ENCODE measurements around the gene EMILIN2.

Gene EMILIN2

DNA sequence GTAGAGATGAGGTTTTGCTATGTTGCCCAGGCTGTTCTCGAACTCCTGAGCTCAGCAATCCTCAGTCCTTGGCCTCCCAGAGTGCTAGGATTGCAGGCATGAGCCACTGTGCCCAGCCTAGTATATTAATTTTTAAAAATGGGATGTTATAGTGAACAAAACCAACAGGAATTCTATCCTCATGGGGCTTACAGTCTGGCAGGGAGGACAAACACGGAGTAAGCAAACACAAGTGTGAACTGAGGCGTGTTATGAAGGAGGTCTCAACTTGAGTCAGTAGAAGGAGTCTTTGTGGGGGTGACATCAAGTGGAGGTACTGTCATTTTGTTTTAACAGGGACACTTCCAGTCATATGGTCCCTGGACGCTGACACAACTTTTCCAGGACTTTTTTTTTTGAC is 33.1 kb downstream of the EMILIN2 start:
- FAIRE-seq, result no peak

DNA sequence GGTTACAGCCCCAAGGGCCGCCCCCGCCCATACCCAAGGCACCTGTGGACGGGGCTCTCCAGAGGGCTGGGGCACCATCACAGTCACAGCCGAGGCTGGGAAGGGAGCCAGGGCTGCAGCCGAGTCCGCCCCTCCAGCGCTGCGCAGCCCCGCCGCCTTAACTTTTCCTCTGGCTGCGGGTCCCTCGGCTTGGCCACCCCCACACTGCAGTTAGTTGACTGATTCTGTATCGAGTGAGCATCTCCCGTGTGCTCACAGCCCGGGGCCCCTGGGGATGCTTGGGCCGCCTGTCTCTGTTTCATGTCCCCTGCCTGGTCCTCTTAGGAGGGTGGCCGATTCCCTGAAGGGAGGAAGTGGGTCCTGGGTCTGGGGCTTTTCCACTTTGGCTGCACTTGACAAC is 33.7 kb downstream of the EMILIN2 start:
- FAIRE-seq, result no peak

DNA sequence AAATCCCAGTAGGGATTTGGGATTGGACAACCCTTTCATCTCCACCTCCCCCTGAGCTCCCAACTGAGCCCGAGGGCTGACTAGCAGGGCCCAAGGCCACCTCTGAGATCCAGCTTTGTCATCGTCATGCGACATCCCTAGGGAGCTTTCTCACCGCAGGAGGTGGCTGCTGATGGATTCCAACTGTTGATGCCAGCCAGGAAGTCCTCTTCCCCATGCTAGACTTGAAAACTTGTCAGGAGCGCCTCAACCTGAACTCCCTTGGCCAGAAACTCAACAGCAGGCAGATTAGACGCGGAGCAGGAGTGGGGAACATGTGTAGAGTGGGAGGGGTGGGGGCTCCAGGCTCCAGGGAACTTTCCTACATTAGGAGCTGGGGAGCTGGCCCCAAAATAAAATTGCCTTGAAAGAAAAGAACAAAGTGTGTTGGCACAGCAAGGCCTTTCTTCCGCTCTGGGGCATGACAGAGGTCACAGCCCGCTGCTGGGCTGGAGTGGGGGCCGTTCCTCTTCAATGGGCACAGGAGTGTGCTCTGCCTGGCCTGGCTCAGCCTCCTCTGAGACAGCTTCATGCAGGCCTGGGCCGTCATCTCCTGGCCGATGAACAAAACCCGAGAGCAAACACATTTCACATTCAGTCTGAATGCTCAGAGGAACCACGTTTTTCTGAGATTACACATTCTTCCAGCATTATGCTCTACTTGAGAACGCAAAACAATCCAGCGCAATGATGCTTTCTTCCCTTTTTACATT is 34.5 kb downstream of the EMILIN2 start:
- FAIRE-seq, result no peak

DNA sequence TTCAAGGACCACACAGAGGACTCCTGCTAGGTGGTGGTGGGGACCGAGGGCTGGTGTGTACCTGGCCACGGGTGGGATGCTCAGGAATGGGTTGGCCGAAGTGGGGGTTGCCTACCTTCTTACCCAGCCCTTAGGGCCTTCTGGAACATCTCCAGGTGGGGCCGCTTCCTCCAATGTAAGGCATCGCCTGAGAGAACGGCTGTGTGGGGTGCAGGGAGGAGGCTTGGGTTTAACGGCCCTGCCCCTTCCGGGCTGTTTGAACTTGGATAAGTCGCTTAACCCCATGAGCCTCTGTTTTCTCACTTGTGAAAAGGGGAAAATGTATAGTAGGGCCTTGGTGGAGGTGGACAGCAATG is 35.0 kb downstream of the EMILIN2 start:
- FAIRE-seq, result no peak

DNA sequence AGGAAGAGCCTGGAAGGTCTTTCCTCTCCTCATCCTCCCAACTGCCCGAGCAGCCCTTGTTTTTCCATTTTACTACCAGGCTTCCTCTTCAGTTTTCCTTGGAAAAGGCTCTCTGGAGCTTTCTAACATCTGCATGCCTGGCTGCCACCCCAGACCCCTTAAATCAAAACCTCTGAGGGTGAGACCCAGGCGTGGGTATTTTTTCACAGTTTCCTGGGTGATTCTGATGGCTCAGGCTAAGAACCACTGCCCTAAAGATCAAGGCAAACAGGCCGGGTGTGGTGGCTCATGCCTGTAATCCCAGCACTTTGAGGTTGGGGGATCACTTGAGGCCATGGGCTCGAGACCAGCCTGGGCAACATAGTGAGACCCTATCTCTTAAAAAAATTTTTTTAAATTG is 35.4 kb downstream of the EMILIN2 start:
- FAIRE-seq, result no peak

DNA sequence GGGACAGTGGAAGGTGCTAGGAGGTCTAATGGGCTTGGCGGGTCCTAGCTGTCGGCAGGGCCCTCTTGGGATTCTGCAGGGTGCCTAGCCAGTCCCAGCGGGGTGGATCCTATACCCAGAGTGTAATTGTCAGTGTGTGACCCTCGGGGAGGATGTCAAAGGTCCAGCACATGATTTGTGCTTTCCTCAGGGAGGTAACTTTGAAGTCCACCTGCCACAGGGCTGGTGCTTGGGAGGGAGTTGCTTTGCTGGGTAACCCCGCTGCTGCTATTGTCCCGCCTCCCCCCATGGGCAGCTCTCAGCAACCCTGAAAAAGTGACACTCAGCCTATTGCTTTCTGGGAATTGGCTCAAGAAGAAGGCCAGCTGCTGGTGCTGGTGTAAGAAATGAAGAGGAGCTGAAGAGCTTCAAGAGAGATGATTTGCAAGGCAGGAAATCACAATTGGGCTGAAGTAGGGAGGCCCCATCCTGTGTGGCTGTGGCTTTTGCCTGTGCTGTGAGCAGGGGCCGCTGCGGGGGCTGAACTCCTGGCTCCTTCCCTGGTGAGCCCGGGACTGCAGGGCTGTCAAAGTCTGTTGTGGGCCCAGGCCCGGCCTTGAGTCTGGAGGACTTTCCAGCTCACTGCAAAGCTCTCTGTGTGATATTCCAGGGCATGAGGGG is 36.4 kb downstream of the EMILIN2 start:
- FAIRE-seq, result no peak

DNA sequence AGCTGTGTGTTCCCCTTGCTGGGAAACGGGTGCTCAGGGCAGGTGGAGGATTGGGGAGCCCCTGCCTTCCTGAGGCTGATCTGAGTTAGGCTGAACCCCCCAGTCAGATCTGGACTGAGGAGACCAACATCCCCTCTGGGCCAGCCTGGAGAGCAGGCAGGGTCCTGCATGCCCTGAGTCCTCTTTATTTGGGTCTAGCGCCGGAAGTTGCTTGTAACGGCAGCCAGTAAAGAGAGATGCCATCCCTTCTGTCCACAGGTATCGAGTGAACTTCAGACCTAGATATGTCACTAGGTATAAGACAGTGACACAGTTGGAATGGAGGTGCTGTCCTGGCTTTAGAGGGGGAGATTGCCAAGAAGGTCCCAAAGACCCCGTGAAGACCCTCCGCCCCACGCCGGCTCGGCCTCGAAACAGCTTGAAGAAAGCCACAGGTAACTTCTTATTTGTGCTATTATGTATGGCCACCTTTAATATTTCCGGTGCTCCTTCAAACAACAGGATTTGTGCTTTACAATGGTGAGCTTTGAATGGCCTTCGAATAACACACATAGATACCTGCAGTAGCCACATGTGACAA is 38.0 kb downstream of the EMILIN2 start:
- no peak for FAIRE-seq

DNA sequence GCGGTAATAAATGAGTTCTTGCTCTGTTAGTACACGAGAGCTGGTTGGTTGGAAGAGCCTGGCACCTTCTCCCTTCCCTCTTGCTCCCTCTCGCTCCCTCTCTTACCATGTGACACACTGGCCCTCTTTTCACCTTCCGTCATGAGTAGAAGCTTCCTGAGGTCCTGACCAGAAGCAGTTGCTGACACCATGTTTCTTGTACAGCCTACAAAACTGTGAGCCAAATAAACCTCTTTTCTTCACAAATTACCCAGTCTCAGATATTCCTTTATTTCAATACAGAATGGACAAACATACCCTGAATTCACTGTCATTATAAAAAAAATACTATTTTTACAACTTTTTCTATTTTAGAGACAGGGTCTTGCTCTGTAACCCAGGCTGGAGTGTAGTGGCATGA is 40.7 kb downstream of the EMILIN2 start:
- FAIRE-seq, result no peak

DNA sequence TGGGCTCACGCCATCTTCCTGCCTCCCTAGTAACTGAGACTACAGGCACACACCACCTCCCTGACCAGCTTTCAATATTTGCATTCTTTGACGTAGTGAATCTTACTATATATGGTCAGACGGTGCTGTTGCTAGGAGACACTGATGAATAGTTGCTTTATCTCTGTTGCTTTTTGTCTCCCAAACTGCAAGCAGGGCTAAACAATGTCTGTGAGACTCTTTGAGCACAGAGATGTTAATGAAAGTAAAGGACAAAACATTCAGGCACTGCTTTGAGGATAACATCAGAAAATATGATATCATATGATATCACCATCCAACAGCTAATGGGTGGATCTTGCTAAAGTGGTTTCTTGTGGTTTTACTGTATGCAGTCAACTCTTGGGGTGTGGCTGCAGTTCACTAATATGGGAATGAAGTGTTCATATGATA is 43.0 kb downstream of the EMILIN2 start:
- FAIRE-seq, result no peak

DNA sequence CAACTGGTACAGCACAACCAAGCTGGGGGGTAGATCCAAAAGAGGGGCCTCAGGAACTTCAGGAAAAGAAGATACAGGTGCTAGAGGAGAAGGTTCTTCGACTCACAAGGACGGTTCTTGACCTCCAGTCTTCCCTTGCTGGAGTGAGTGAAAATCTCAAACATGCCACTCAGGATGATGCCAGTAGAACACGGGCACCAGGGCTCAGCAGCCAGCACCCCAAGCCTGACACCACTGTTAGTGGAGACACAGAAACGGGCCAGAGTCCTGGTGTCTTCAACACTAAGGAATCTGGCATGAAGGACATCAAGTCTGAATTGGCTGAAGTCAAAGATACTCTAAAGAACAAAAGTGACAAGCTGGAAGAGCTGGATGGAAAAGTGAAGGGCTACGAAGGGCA is 43.8 kb downstream of the EMILIN2 start:
- FAIRE-seq, result no peak

DNA sequence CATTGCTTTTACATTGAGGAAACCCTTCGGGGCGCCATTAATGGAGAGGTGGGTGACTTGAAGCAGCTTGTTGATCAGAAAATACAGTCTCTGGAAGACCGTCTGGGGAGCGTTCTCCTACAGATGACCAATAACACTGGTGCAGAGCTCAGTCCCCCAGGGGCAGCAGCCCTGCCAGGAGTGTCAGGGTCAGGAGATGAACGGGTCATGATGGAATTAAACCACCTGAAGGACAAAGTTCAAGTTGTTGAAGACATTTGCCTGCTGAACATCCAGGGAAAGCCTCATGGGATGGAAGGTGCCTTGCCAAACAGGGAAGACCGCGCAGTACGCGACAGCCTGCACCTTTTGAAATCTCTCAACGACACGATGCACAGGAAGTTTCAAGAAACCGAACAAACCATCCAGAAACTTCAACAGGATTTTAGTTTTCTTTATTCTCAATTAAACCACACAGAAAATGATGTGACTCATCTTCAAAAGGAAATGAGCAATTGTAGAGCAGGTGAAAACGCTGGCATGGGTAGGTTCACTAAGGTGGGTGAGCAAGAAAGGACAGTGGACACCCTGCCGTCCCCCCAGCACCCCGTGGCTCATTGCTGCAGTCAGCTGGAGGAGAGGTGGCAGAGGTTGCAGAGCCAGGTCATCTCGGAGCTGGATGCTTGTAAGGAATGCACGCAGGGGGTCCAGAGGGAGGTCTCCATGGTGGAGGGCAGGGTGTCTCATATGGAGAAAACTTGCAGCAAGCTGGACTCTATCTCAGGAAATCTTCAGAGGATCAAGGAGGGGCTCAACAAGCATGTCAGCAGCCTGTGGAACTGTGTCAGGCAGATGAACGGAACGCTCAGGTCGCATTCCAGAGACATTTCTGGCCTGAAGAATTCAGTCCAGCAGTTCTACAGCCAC is 45.0 kb downstream of the EMILIN2 start:
- no peak for FAIRE-seq

DNA sequence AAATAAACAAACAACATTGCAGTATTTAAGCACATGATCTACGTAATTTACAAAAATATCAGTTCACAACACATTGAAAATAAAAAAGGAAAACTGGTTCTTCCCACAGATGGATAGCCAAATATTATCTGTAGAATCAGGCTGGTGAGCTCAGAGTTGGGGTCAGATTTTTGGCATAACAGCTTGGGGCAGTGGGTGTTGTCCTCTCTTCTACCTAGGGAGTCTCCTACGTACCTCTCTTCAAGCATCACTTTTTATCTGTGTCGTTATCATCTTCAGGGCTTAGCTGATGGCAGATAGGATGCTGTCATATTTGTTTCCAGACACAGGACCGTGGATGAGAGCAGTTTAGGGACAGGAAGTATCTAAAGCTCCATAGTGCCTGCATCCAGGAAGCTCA is 46.2 kb downstream of the EMILIN2 start:
- no peak for FAIRE-seq

DNA sequence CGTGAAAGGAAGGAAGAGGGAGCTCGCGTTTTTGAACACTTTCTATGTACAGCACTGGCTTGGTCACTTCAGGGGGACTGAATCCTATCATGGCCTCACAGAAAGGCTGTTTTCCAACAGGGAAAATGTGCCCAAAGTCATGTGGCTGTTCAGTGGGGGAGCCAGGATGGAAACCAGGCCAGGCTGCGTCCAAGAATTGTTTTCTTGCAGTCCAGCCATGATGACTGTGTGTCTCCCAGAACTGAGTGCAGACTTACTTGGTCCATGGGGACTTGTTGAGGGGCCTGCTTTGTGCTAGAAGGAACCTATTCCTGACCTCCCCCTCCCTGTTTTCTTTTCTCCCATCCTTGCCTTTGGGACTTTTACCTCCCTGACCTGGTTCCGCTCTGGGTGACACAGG is 46.9 kb downstream of the EMILIN2 start:
- no peak for FAIRE-seq

DNA sequence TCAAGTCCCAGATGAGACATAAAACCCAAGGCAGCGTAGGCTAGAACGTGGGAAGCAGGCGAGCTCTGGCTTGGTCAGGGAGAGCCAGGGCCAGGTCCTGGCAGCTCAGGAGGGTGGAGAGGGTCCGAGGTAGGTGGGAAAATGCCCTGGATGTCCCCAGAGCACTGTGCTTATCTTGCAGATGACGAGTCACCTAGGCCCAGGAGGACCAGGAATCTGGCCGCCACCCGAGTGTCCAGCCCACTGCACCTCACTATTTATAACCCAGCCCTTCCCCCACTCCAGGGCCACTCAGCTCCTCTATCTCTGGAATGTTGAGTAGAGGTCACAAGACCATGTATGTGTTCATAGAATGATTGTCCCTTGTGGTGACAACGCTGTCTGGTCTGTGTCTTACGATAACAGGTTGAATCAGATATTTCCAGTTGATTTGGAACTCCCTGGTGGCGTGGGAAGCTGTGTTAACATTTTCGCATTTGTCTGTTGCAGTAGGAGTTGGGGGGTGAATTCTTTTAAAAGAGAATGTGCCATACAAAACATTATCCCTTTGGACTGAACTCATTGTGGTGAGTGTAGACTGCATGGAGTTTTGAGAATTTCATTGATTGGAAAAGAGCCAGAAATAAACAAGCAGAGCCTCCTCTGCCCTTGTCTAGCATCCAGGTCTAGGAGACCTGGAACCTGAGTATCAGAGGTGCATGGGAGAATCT is 47.5 kb downstream of the EMILIN2 start:
- FAIRE-seq, result no peak

DNA sequence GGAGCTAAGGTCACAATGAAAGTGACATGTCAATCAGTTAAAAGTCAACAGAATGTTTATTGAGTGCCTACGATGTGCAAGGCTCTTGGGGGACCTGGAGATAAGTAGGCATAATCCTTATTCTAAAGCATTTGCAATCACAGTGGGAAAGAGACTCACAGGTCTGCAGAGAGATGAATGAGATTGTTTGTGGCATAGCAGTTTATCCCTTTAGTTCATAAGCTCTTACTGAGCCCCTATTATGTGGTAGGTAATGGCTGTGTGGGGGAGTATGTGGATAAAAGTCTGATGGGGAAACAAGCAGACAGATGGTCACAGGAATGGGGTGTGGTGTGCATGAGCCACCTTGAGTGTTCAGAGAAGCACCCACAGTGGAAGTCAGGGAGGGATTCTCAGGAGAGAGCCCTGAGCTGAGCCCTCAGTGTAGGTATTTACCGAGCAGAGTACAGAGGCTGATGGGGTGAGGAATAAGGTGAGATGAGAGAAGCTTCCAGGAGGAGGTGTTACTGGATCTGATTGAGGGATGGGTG is 48.1 kb downstream of the EMILIN2 start:
- no peak for FAIRE-seq

DNA sequence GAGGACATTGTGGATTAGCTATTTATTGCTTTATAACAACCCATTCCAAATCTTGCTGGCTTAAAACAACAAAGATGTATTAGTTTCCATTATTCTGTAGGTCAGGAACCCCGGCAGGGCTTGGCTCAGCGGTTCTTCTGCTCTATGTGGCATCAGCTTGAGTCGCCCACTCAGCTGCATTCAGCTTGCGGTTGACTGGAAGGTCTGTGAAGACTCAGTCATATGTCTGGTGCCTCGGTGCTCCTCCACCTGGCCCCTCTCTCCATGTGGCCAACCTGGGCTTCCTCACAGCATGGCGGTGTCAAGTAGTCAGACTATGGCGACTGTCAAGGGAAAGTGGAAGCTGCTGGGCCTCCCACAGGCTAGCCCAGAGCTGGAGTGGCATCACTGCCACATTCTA is 48.6 kb downstream of the EMILIN2 start:
- no peak for FAIRE-seq

DNA sequence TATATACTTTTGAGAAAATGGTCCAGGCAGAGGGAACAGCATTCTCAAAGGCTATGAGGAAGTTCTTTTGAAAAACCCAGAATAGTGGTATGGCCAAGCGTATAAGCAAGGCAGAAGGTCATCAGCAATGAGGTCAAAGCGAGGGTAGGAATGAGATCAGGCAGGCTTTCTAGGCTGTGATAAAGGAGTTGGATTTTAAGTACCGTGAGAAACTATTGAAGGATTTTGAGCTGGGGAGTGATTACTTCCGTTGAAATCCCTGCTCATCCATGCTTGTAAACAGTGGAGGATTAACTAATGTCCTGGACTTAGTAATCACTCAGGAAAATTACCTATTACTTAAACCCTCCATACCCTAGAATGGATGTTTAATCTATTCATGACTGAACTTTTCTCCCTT is 50.2 kb downstream of the EMILIN2 start:
- FAIRE-seq, result no peak

DNA sequence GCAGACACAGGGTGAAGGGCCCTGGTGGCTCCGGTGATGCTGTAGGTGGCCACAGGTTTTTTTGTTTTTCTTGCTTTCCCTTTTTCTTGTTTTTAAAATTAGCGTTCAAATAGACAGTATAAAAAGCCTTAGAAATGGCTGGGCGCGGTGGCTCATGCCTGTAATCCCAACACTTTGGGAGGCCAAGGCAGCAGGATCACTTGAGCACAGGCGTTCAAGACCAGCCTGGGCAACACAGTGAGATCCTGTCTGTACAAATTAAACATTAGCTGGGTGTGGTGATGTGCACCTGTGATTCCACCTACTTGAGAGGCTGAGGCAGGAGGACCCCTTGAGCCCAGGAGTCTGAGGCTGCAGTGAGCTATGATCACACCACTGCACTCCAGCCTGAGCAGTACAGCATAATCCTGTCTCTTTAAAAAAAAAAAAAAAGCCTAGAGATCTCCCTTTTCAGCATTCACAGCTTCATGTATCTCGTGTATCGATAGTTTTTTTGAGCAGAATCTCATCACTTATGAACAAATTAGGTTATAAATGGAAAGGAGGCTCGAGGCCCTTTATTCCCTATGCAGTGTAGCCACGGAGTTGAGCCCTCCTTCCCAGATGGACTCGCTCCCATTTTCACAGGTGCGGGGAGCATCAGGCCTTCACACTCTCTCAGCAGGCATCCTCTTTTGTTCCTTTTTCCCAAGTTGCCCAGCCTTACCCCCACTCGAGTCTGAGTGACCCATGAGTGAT is 50.8 kb downstream of the EMILIN2 start:
- no peak for FAIRE-seq

DNA sequence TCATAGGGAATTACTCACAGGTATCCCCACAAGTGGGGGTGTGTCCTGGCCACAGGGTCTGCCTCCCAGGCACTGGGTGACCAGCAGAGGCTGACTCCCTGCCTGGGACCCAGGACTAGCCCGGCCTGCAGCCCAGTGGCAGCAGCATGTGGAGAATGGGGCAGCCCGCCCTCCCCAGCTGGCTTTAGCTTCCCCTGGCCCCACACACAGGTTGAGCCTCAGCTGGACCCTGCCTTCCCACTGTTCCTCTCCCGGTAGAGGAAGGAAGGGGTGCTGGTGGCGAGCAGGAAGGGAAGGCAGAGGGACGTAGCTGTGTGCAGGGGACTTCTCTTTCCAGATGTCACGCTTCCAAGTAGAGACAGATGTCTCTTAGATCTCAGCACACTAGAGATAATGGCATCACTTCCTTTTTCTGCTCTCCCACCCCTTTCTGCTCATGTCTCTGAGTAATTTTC is 51.4 kb downstream of the EMILIN2 start:
- FAIRE-seq, result no peak

DNA sequence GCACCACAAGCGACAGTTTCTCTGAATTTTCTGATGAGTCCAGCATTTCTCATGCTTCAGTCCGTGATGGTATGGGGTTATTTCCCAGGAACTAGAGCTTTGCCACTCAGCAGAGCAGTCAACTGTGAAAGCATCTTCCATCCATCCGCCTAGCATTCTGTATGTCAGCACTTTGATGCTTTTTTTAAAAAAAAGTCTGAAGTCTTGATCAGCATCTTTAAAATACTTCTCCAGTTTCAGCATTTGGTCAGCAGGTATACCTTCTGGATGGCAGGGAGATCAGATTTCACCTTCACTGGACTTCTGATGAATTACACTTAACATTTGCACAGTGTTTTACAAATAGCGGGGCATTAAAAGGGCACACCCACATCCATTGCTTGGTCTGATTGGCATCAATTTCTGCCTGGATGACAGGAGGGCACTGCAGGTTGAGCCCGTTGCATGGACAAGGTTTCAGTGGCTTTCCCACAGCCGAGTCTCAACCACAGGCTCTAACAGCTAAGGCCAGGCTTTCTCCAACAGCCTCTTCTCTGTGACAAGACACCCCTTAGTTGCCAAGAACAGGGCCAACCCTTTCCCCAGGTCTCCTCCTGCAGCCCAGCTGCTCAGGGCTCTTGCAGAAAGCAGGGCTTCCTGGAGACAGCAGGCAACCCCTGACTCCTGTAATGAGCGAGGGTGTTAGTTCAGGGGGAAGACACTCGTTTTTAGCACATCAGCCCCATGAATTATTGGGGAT is 54.0 kb downstream of the EMILIN2 start:
- no peak for FAIRE-seq

DNA sequence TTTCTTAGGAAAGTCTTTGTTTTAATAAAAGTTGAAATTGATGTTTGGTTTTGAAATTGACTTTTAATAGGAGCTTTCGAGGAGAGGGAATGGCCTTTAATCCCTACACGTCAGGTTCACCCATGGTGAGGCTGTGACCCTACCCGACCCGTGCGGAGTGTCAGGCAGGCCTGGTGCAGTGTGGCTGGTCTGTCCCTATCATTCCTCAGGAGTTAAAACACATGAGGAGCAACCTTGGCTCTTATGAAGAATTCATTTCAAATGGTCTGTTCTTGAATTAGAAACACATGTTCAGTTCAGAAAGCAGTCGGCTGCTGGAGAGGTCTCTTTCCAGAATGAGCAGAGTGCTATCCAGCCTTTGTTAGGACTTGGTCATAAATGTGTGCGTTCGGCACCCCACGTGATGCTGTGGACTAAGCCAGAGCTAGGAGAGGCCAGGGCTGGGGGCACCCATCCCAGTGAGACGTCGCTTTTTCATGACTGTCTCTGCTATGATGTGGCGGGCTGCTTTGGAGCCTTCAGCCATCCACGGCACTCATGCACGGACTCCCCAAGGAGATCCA is 54.7 kb downstream of the EMILIN2 start:
- no peak for FAIRE-seq
